Gastroesophageal sphincter (tissue), 3 donors: ENCODE measurements around the gene RAE1.

Experiments
- CTCF ChIP-seq, 4 experiments: fragments of 200-600 bp in 2 of 4; fragments of 450-650 bp in 2 of 4; sonication (generic) in 1 of 4; IDR thresholded peaks; one replicate each; pipeline ENCODE4 v1.5.1; 2017 to 2019; ENCODE audit warnings: antibody characterized with exemption in 4 of 4, mild to moderate bottlenecking in 2 of 4, moderate library complexity in 2 of 4
- POLR2AphosphoS5 ChIP-seq: sonication (generic); formaldehyde crosslinking; IDR thresholded peaks from one replicate; pipeline ENCODE4 v1.6.1; 2017; ENCODE audit warnings: antibody characterized with exemption

- TF ChIP-seq CTCF (IDR thresholded peaks at IDR 0.05) (no peak), POLR2AphosphoS5 (no peak)
These were observed 31.5 kb upstream of the RAE1 start for GRCh38 chr20:57319584-57319983.
